Measurements from ENCODE around the gene PEAK1. TPM values are rescaled to one million over a fixed set of nuclear protein-coding genes. Genes with fewer than 3 reads are reported as not detected.

Gene PEAK1
- total RNA-seq, 6 experiments from 2014 or later = 85.6 to 110 (median 95.8) TPM

DNA sequence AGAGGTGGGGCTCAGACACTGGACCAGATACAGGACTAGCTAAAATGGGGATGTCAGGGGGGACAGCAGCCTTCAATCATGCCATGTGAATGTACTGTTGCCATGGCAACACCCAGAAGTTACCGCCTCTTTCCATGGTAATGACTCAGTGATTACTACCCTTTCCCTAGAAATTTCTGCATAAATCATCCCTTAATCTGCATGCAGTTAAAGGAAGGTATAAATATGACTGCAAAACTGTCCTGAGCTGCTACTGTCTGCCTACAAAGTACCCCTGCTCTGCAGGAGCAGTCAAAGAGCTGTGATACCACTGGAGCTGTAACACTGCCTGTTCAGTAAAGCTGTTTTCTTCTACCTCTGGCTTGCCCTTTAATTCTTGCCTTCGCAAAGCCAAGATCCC, 168.2 kb downstream of the PEAK1 start:
- peaks cover 20% of the 10 kb centered on the region for H3K4me1 Mint-ChIP-seq (ENCODE audit: low read depth)
- TF ChIP-seq, protein P1, sequence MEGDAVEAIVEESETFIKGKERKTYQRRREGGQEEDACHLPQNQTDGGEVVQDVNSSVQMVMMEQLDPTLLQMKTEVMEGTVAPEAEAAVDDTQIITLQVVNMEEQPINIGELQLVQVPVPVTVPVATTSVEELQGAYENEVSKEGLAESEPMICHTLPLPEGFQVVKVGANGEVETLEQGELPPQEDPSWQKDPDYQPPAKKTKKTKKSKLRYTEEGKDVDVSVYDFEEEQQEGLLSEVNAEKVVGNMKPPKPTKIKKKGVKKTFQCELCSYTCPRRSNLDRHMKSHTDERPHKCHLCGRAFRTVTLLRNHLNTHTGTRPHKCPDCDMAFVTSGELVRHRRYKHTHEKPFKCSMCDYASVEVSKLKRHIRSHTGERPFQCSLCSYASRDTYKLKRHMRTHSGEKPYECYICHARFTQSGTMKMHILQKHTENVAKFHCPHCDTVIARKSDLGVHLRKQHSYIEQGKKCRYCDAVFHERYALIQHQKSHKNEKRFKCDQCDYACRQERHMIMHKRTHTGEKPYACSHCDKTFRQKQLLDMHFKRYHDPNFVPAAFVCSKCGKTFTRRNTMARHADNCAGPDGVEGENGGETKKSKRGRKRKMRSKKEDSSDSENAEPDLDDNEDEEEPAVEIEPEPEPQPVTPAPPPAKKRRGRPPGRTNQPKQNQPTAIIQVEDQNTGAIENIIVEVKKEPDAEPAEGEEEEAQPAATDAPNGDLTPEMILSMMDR (IDR thresholded peaks at IDR 0.05) = no peak
- no peak overlapping the region for H3K4me3 Mint-ChIP-seq
- DNase-seq = peak; percentile 39
- H3K27ac Mint-ChIP-seq = peak overlapping the region; percentile 56
- H3K36me3 Mint-ChIP-seq (ENCODE audit: low read depth) = peaks cover 6% of the 10 kb centered on the region; the same call in 1 of the 2 replicates
- no peaks in the 10 kb centered on the region for H3K9me3 Mint-ChIP-seq
- no peaks in the 10 kb centered on the region for H3K27me3 Mint-ChIP-seq (ENCODE audit: insufficient read depth)

DNA sequence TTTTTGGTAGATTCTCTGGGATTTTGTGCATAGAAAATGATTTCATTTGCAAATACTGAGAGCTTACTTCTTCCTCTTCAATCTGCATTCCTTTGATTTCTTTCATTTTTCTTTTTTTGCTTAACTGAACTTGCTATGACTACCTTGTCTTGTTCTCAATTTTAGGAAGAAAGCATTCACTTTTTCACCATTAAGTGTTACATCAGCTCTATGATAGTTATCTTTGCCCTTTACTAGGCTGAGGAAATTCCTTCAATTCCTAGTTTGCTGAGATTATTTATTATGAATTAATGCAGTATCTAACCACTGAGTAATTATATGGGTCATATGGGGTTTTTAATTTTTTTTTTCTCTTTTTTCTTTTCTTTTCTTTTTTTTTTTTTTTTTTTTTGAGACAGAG, 172.8 kb downstream of the PEAK1 start:
- Mint-ChIP-seq H3K36me3 (ENCODE audit: low read depth) (peaks cover 11% of the 10 kb centered on the region), H3K4me3 (no peak overlapping the region), H3K9me3 (no peaks in the 10 kb centered on the region), H3K27me3 (ENCODE audit: insufficient read depth) (no peaks in the 10 kb centered on the region), H3K4me1 (ENCODE audit: low read depth) (peaks cover 17% of the 10 kb centered on the region), H3K27ac (no peak overlapping the region)
- no peak for DNase-seq
- TF ChIP-seq, protein P1 (IDR thresholded peaks at IDR 0.05) = no peak

DNA sequence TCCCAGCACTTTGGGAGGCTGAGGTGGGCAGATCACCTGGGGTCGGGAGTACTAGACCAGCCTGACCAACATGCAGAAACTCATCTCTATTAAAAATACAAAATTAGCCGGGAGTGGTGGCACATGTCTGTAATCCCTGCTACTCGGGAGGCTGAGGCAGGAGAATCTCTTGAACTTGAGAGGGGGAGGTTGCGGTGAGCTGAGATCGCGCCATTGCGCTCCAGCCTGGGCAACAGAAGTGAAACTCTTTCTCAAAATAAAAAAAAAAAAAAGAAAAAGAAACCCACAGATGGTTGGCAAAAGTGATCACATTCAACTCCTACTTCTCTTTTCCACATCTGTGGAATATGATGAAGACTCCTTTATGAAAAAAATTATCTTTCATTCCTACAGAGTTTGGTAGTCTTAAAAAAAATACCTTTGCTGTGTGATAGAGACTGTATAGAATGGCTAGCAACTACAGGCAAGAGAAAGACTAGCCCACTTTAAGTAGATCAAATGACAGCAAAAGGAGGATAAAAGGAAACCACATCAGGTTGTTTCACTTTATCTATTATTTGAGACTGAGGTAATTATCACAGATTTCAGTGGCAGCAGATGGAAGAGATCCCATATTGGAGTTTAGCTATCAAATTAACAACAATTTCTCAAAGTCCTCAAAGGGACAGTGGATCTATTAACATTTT, 176.0 kb downstream of the PEAK1 start:
- H3K4me3 Mint-ChIP-seq = no peak overlapping the region
- DNase-seq = no peak
- no peaks in the 10 kb centered on the region for H3K9me3 Mint-ChIP-seq
- peak overlapping the region; percentile 43; the same call in 1 of the 2 replicates for H3K27ac Mint-ChIP-seq
- peaks cover 25% of the 10 kb centered on the region for H3K4me1 Mint-ChIP-seq (ENCODE audit: low read depth)
- TF ChIP-seq, protein P1 (IDR thresholded peaks at IDR 0.05) = no peak
- H3K27me3 Mint-ChIP-seq (ENCODE audit: insufficient read depth) = no peaks in the 10 kb centered on the region
- H3K36me3 Mint-ChIP-seq (ENCODE audit: low read depth) = peaks cover 7% of the 10 kb centered on the region; the same call in 1 of the 2 replicates

DNA sequence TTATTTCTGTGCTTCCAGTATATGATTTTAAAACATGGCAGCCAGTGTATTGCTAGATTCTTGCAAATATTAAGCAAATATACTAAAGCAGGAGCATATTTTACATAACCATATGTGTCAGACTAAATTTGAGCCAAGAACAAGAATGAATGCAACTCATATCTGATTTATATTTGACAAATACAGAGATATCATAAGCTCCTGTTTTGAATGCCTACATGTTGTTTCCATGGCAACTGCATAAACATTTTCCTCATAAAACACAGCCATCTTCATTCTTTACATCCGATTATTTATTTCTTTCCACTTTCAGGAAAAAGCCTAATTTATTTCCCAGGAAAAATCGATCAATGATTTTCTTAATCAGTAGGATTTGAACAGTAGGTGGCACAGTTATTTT, 176.8 kb downstream of the PEAK1 start:
- Mint-ChIP-seq H3K9me3 (no peaks in the 10 kb centered on the region), H3K27ac (peak overlapping the region; percentile 43; the same call in 1 of the 2 replicates), H3K4me1 (ENCODE audit: low read depth) (peaks cover 30% of the 10 kb centered on the region), H3K27me3 (ENCODE audit: insufficient read depth) (no peaks in the 10 kb centered on the region), H3K4me3 (no peak overlapping the region), H3K36me3 (ENCODE audit: low read depth) (peaks cover 14% of the 10 kb centered on the region)
- DNase-seq = no peak
- TF ChIP-seq, protein P1 (IDR thresholded peaks at IDR 0.05) = no peak; the same call in 1 of the 2 replicates

DNA sequence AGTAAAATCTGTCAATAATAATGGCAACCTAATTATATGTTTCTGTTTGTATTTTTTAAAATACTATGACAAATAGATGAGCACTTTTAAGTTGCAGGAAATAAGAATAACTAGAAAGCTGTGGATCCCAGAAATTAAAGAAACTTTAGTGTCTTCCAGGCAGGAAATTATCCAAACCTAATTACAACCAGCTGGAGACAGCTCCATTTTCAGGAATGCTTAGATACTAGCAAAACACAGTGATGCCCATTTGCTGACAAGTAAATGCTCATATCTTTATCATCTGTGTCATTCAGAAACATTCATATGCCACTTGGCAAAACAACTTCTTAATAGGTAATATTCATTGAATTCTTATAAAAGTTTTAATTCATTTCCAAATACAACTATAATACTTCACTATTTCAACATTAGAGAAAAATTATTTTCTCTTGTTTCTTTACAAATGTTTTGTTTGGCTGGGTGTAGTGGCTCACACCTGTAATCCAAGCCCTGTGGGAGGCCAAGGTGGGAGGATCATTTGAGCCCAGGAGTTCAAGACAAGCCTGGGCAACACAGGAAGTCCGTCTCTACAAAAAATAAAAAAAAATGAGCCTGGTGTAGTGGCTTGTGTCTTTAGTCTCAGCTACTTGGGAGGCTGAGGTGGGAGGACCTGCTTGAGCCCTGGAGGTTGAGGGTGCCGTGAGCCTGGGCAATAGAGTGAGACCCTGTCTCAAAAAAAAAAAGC, 179.9 kb downstream of the PEAK1 start:
- H3K36me3 Mint-ChIP-seq (ENCODE audit: low read depth) = peaks cover 34% of the 10 kb centered on the region
- H3K4me3 Mint-ChIP-seq = no peak overlapping the region
- peaks cover 5% of the 10 kb centered on the region for H3K9me3 Mint-ChIP-seq
- H3K27ac Mint-ChIP-seq = peak overlapping the region; percentile 51; the same call in 1 of the 2 replicates
- H3K27me3 Mint-ChIP-seq (ENCODE audit: insufficient read depth) = no peaks in the 10 kb centered on the region; the same call in 1 of the 2 replicates
- TF ChIP-seq, protein P1 (IDR thresholded peaks at IDR 0.05) = no peak
- peak; percentile 22 for DNase-seq
- peaks cover 24% of the 10 kb centered on the region for H3K4me1 Mint-ChIP-seq (ENCODE audit: low read depth)
